GM23248 (cell line): ENCODE results near the gene HNRNPM. TPM values are rescaled to one million over a fixed set of nuclear protein-coding genes. Genes with fewer than 3 reads are reported as not detected.

ENCODE experiments used
- DNase-seq: peaks from one replicate; pipeline ENCODE4 v3.0.0-alpha.2; 2015
- H2AFZ ChIP-seq: fragments of 200-600 bp; sonication (generic); 2 replicates; pipeline ENCODE4 v1.6.1; 2016; ENCODE audit warnings: antibody characterized with exemption
- H3F3A ChIP-seq: fragments of 200-600 bp; sonication (generic); 2 replicates; pipeline ENCODE4 v1.6.1; 2016; ENCODE audit warnings: mild to moderate bottlenecking, antibody characterized with exemption, mixed run types; ENCODE audit not compliant: insufficient read depth
- H3K27ac ChIP-seq: fragments of 200-600 bp; sonication (generic); 2 replicates; pipeline ENCODE4 v1.5.1; 2016; ENCODE audit warnings: mild to moderate bottlenecking
- H3K27me3 ChIP-seq: fragments of 200-600 bp; sonication (generic); replicated peaks from 2 replicates; pipeline ENCODE4 v1.6.1; 2016; ENCODE audit warnings: mild to moderate bottlenecking; ENCODE audit not compliant: insufficient read depth
- H3K36me3 ChIP-seq: fragments of 200-600 bp; sonication (generic); 2 replicates; pipeline ENCODE4 v1.6.1; 2016; ENCODE audit warnings: low read depth, mild to moderate bottlenecking
- H3K4me1 ChIP-seq: fragments of 200-600 bp; sonication (generic); 2 replicates; pipeline ENCODE4 v1.6.1; 2016; ENCODE audit warnings: mild to moderate bottlenecking; ENCODE audit not compliant: insufficient read depth
- H3K4me2 ChIP-seq: fragments of 200-600 bp; sonication (generic); one replicate; pipeline ENCODE4 v1.6.1; 2016; ENCODE audit warnings: mild to moderate bottlenecking; ENCODE audit not compliant: unreplicated experiment
- H3K4me3 ChIP-seq: fragments of 200-600 bp; sonication (generic); 2 replicates; pipeline ENCODE4 v1.5.1; 2016; ENCODE audit warnings: mild to moderate bottlenecking
- H3K79me2 ChIP-seq: fragments of 200-600 bp; sonication (generic); 2 replicates; pipeline ENCODE4 v1.6.1; 2016; ENCODE audit warnings: mild to moderate bottlenecking; ENCODE audit not compliant: insufficient read depth
- H3K9ac ChIP-seq: fragments of 200-600 bp; sonication (generic); 2 replicates; pipeline ENCODE4 v1.6.1; 2016; ENCODE audit warnings: mild to moderate bottlenecking
- H3K9me2 ChIP-seq: fragments of 200-600 bp; sonication (generic); 2 replicates; pipeline ENCODE4 v1.6.1; 2016; ENCODE audit warnings: mixed run types, mild to moderate bottlenecking, moderate library complexity; ENCODE audit not compliant: insufficient read depth
- H3K9me3 ChIP-seq: fragments of 200-600 bp; sonication (generic); one replicate; pipeline ENCODE4 v1.6.1; 2017; ENCODE audit warnings: low read depth
- H4K20me1 ChIP-seq: fragments of 200-600 bp; sonication (generic); 2 replicates; pipeline ENCODE4 v1.6.0; 2016; ENCODE audit not compliant: insufficient read depth
- EZH2 ChIP-seq: fragments of 200-600 bp; sonication (generic); IDR thresholded peaks from 2 replicates; pipeline ENCODE4 v1.6.1; 2018; ENCODE audit warnings: antibody characterized with exemption, mild to moderate bottlenecking; ENCODE audit not compliant: insufficient read depth, poor library complexity, severe bottlenecking
- EZH2phosphoT487 ChIP-seq: fragments of 200-600 bp; sonication (generic); IDR thresholded peaks from 2 replicates; pipeline ENCODE4 v1.6.1; 2018; ENCODE audit warnings: antibody characterized with exemption, moderate library complexity, mild to moderate bottlenecking, low read depth; ENCODE audit not compliant: insufficient read depth
- WGBS, 2 experiments: methylation state at CpG; one replicate each; pipeline ENCODE4 v1.1.6; 2015 to 2017; ENCODE audit warnings: low lambda C conversion rate in 2 of 2, low coverage in 1 of 2; ENCODE audit errors: missing lambda C conversion rate in 2 of 2; 5-methylcytosine and 5-hydroxymethylcytosine counted together
- in situ Hi-C: fragments of 300-500 bp; cut with MboI; formaldehyde crosslinking; loops from 2 replicates; pipeline ENCODE4 v1.15.0; 2020
- polyA plus RNA-seq: library from polyadenylated mRNA; unstranded; fragments of >200 nt; fragmentation: Nextera tagmentation; extraction: Ambion mirVana; gene quantifications from 2 replicates; pipeline ENCODE4 v1.2.1, GENCODE V29; 2016
- total RNA-seq: library from RNA; depleted of rRNA; stranded (reverse); fragments of >200 nt; shearing (Covaris generic); gene quantifications from 2 replicates; pipeline ENCODE4 v1.2.3, GENCODE V29; 2014

The HNRNPM gene
- total and polyA plus RNA-seq, 2 experiments from 2014 or later, result 71.0 to 116 TPM

- H3K79me2 ChIP-seq, result no peaks in the 10 kb centered on the region
- H3K9ac ChIP-seq, result no peak overlapping the region
- no peaks in the 10 kb centered on the region for H3K9me3 ChIP-seq
- no peaks in the 10 kb centered on the region for H3K27me3 ChIP-seq
- in situ Hi-C loops, result no loop called here
- H3K36me3 ChIP-seq, result no peaks in the 10 kb centered on the region
- no peak overlapping the region for H3K27ac ChIP-seq
- no peak overlapping the region for H3K4me3 ChIP-seq
- 84 to 90% methylated on average over 28 to 41 of the region's 41 CpGs for WGBS, 2 experiments
- no peaks in the 10 kb centered on the region for H3K9me2 ChIP-seq
- no peaks in the 10 kb centered on the region for H3F3A ChIP-seq
- H3K4me2 ChIP-seq, result no peak overlapping the region
- no peak overlapping the region for H2AFZ ChIP-seq
- no peaks in the 10 kb centered on the region for H4K20me1 ChIP-seq
- TF ChIP-seq EZH2phosphoT487, result no peak
- TF ChIP-seq EZH2, result no peak
- no peaks in the 10 kb centered on the region for H3K4me1 ChIP-seq
- DNase-seq, result no peak
These were observed 54.5 kb downstream of the HNRNPM start for GRCh38 chr19:8499048-8499833.

DNA sequence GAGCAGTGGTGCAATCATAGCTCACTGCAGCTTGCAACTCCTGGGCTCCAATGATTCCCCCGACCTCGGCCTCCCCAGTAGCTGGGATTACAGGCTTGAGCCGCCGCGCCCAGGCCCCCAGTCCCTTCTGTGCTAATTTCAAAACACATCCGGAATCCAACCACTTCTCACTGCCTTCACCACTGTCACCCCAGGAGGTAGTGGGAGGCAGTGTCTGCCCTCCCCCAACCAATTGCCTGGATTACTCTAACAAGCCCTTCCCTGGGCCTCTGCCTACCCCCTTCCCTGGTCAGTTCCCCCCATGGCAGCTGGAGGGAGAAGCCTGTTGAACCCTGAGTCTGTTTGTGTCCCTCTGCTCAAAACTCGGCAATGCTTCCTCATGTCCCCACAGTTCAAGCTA lies 55.4 kb downstream of the HNRNPM start:
- Histone ChIP-seq H2AFZ (no peak overlapping the region), H3K4me3 (no peak overlapping the region), H3F3A (no peaks in the 10 kb centered on the region), H3K36me3 (no peaks in the 10 kb centered on the region), H3K27me3 (no peaks in the 10 kb centered on the region), H4K20me1 (no peaks in the 10 kb centered on the region), H3K79me2 (no peaks in the 10 kb centered on the region), H3K4me2 (no peak overlapping the region), H3K27ac (no peak overlapping the region), H3K9me2 (no peaks in the 10 kb centered on the region), H3K4me1 (no peaks in the 10 kb centered on the region), H3K9ac (no peak overlapping the region), H3K9me3 (no peaks in the 10 kb centered on the region)
- no peak for TF ChIP-seq EZH2phosphoT487
- TF ChIP-seq EZH2, result no peak
- DNase-seq, result no peak
- WGBS, 2 experiments, result 63 to 70% methylated on average over 7 of the region's 7 CpGs
- in situ Hi-C loops, result no loop called here

- no peak overlapping the region for H2AFZ ChIP-seq
- H3K9ac ChIP-seq, result no peak overlapping the region
- no peaks in the 10 kb centered on the region for H4K20me1 ChIP-seq
- H3K79me2 ChIP-seq, result no peaks in the 10 kb centered on the region
- no peaks in the 10 kb centered on the region for H3F3A ChIP-seq
- H3K9me2 ChIP-seq, result no peaks in the 10 kb centered on the region
- no peak for DNase-seq
- no peaks in the 10 kb centered on the region for H3K27me3 ChIP-seq
- H3K4me1 ChIP-seq, result no peaks in the 10 kb centered on the region
- H3K4me3 ChIP-seq, result no peak overlapping the region
- no peaks in the 10 kb centered on the region for H3K36me3 ChIP-seq
- in situ Hi-C loops, result no loop called here
- no peak overlapping the region for H3K27ac ChIP-seq
- H3K9me3 ChIP-seq, result no peaks in the 10 kb centered on the region
- no peak for TF ChIP-seq EZH2
- no peak for TF ChIP-seq EZH2phosphoT487
- WGBS, 2 experiments, result 86% methylated on average over 6 of the region's 6 CpGs
- H3K4me2 ChIP-seq, result no peak overlapping the region
These were observed 56.7 kb downstream of the HNRNPM start for GRCh38 chr19:8501516-8501915.

- WGBS, 2 experiments, result 53 to 63% methylated on average over 12 to 14 of the region's 14 CpGs
- Histone ChIP-seq H3K4me1 (no peaks in the 10 kb centered on the region), H3K4me3 (no peak overlapping the region), H3K9ac (no peak overlapping the region), H3F3A (no peaks in the 10 kb centered on the region), H2AFZ (no peak overlapping the region), H3K27ac (no peak overlapping the region), H3K9me3 (no peaks in the 10 kb centered on the region), H3K36me3 (no peaks in the 10 kb centered on the region), H3K79me2 (no peaks in the 10 kb centered on the region), H4K20me1 (no peaks in the 10 kb centered on the region), H3K4me2 (no peak overlapping the region), H3K9me2 (no peaks in the 10 kb centered on the region), H3K27me3 (no peaks in the 10 kb centered on the region)
- DNase-seq, result no peak
- in situ Hi-C loops, result no loop called here
- TF ChIP-seq EZH2phosphoT487 (no peak), EZH2 (no peak)
These were observed 57.2 kb downstream of the HNRNPM start for GRCh38 chr19:8501981-8502380.
